Hepatocyte (in vitro differentiated cells): Measurements from ENCODE around the gene XKR7.

ENCODE experiments used
- CTCF ChIP-seq: fragments of 200-600 bp; sonication (generic); IDR thresholded peaks from 2 replicates; pipeline ENCODE4 v1.5.1; 2016; ENCODE audit warnings: antibody characterized with exemption, mild to moderate bottlenecking; ENCODE audit not compliant: poor library complexity
- EZH2 ChIP-seq: fragments of 200-600 bp; sonication (generic); IDR thresholded peaks from 2 replicates; pipeline ENCODE4 v1.6.1; 2016; ENCODE audit warnings: antibody characterized with exemption, mild to moderate bottlenecking, borderline replicate concordance

GRCh38 chr20:31920275-31920855, 47.6 kb upstream of the XKR7 start:
- TF ChIP-seq EZH2, result no peak
- no peak for TF ChIP-seq CTCF
